Cardiac fibroblast (primary cell): ENCODE results near the gene FAM78B.

Source experiments
- DNase-seq, 2 donors: peaks; one replicate each; pipeline versions ENCODE4 v3.0.0 to v3.0.0-alpha.2; 2010; ENCODE audit warnings: low read depth in 2 of 2
- H3K4me3 ChIP-seq, 2 donors: replicated peaks in 1 of 2; 1 replicate in 1 of 2; 2 replicates in 1 of 2; pipeline ENCODE4 v1.5.1; 2011; ENCODE audit warnings: low read depth in 2 of 2, low read length in 2 of 2, mild to moderate bottlenecking in 2 of 2, moderate library complexity in 1 of 2
- CTCF ChIP-seq: IDR thresholded peaks from one replicate; pipeline ENCODE4 v1.5.1; 2011; ENCODE audit warnings: low read depth, mild to moderate bottlenecking, low read length, inconsistent platforms

FAM78B gene

GRCh38 chr1:166155108-166155507 is 11.7 kb downstream of the FAM78B start:
- DNase-seq = no peak
- no peak overlapping the region for H3K4me3 ChIP-seq
- TF ChIP-seq CTCF = no peak

- no peak overlapping the region for H3K4me3 ChIP-seq
- DNase-seq = no peak
- no peak for TF ChIP-seq CTCF
Observed at GRCh38 chr1:166153525-166154314, 13.1 kb downstream of the FAM78B start.

GRCh38 chr1:166152978-166153377 is 13.8 kb downstream of the FAM78B start:
- no peak overlapping the region for H3K4me3 ChIP-seq
- no peak for DNase-seq
- TF ChIP-seq CTCF = no peak

GRCh38 chr1:166151804-166152203 is 15.0 kb downstream of the FAM78B start:
- no peak for TF ChIP-seq CTCF
- DNase-seq = no peak
- H3K4me3 ChIP-seq = no peak overlapping the region

GRCh38 chr1:166145499-166145898 is 21.3 kb downstream of the FAM78B start:
- H3K4me3 ChIP-seq = no peak overlapping the region
- no peak for TF ChIP-seq CTCF
- peak in 1 of 2 donors; percentile 45 for DNase-seq

- TF ChIP-seq CTCF = no peak
Observed at GRCh38 chr1:166141969-166142368, 24.8 kb downstream of the FAM78B start.

GRCh38 chr1:166140251-166140650 is 26.6 kb downstream of the FAM78B start:
- H3K4me3 ChIP-seq = no peak overlapping the region
- DNase-seq = no peak
- TF ChIP-seq CTCF = no peak

More at GRCh38 chr1:166141969-166142368, 24.8 kb downstream of the FAM78B start:
- DNase-seq = no peak
- no peak overlapping the region for H3K4me3 ChIP-seq
